ENCODE results near the gene LRRC4C.

GRCh38 chr11:40354121-40354520, 1105.3 kb downstream of the LRRC4C start:
- TF ChIP-seq CTCF (IDR thresholded peaks at IDR 0.05): no peak
- no peak for TF ChIP-seq POLR2A (IDR thresholded peaks at IDR 0.05)
